HFF-Myc (cell line): ENCODE data around the gene ISCU.

Experiments used
- DNase-seq: peaks from one replicate; pipeline ENCODE4 v3.0.0-alpha.2; 2011; ENCODE audit warnings: low read depth; ENCODE audit errors: extremely low read depth
- H3K4me3 ChIP-seq: replicated peaks from 2 replicates; pipeline ENCODE4 v1.5.1; 2011; ENCODE audit warnings: low read depth, mild to moderate bottlenecking, control low read depth, low read length
- TF ChIP-seq, protein P1 (sequence below): IDR thresholded peaks from 2 replicates; pipeline ENCODE4 v1.5.1; 2012; ENCODE audit warnings: mild to moderate bottlenecking, low read depth, low read length, control low read depth; ENCODE audit errors: missing control alignments

Gene ISCU

DNA sequence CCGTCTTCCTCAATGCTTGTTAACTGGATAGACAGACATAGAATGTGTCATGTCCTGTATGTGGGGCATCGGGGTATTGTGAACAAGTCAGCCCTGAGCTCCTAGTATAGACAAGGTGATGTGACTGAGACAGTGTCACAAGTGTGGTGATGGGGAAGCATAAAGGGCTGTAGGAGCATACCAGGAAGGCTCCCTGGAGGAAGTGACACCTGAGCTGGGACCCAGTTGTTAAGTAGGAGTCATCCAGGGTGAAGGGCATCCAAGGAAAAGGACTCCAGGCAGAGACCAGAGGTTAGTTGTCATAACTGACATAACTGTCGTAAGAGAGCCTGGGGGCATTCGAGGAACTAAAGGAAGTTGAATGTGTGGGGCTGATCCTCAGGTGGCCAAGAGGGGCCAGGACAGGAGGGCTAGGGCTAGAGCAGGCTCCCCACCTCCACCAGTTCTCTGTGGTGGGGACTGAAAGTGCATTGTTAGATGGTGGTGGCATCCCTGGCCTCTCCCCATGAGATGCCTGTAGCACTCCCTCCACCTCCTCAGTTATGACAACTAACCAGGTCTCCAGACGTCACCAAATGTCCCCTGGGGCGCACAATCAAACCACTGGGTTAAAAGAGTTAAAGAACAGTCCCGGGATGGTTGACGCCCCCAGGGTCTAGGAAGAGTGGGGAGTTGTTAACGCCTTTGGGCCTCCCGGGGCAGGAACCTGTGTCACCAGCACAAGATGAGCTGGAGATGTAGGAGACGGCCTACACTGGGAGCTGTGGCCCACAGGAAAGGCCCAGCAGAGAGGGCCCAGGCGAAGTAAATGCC lies 44.9 kb upstream of the ISCU start:
- no peak for DNase-seq
- no peak overlapping the region for H3K4me3 ChIP-seq
- TF ChIP-seq, protein P1, sequence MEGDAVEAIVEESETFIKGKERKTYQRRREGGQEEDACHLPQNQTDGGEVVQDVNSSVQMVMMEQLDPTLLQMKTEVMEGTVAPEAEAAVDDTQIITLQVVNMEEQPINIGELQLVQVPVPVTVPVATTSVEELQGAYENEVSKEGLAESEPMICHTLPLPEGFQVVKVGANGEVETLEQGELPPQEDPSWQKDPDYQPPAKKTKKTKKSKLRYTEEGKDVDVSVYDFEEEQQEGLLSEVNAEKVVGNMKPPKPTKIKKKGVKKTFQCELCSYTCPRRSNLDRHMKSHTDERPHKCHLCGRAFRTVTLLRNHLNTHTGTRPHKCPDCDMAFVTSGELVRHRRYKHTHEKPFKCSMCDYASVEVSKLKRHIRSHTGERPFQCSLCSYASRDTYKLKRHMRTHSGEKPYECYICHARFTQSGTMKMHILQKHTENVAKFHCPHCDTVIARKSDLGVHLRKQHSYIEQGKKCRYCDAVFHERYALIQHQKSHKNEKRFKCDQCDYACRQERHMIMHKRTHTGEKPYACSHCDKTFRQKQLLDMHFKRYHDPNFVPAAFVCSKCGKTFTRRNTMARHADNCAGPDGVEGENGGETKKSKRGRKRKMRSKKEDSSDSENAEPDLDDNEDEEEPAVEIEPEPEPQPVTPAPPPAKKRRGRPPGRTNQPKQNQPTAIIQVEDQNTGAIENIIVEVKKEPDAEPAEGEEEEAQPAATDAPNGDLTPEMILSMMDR = no peak

DNA sequence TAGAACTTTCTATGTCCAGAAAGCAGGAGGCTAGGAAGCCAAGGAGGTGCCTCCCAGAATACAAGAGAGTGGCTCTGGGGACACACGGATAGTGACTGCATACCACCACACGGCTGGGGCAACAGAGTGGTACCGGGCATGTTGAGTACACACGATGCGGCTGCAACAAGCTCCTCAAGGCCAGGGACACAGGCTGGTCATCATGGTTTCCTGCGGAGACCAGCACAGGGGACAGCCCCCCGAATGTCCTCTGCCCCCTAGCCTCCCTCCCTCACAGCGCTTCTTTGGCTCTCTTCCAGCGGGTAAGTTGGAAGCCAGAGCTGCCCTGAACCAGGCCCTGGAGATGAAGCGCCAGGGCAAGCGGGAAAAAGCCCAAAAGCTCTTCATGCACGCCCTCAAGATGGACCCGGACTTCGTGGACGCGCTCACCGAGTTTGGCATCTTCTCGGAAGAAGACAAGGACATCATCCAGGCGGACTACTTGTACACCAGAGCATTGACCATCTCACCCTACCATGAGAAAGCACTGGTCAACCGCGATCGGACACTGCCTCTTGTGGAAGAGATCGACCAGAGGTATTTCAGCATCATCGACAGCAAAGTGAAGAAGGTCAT lies 44.2 kb upstream of the ISCU start:
- H3K4me3 ChIP-seq = no peak overlapping the region
- TF ChIP-seq, protein P1 = no peak

DNA sequence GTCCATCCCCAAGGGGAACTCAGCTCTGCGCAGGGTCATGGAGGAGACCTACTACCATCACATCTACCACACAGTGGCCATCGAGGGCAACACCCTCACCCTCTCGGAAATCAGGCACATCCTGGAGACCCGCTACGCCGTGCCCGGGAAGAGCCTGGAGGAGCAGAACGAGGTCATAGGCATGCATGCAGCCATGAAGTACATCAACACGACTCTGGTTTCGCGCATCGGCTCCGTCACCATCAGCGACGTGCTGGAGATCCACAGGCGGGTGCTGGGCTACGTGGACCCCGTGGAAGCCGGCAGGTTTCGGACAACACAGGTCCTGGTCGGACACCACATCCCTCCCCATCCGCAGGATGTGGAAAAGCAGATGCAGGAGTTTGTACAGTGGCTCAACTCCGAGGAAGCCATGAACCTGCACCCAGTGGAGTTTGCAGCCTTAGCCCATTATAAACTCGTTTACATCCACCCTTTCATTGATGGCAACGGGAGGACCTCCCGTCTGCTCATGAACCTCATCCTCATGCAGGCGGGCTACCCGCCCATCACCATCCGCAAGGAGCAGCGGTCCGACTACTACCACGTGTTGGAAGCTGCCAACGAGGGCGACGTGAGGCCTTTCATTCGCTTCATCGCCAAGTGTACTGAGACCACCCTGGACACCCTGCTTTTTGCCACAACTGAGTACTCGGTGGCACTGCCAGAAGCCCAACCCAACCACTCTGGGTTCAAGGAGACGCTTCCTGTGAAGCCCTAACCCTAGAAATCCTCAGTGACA lies 43.5 kb upstream of the ISCU start:
- no peak overlapping the region for H3K4me3 ChIP-seq
- TF ChIP-seq, protein P1 = no peak
- DNase-seq = no peak

More for the DNA sequence above, 44.2 kb upstream of the ISCU start:
- no peak for DNase-seq

DNA sequence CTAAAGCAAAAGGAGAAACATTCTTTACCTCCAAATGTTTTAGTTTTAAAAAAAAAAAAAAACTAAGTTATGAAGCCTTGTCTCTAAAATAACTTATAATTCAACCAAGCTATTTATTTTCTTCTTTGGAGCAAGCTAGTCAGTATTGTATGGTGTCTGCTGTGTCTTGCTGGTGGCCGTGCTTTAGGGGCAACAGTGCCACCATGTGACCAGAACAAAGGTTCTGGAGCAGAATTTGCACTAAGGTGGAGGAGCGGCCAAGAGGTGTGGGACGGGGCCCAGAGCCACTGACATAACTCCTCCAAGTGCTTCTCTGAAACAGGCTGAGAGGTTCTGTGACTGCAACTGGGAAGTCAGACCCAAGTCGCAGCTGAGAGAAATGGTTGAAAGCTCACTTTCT lies 42.8 kb upstream of the ISCU start:
- H3K4me3 ChIP-seq = no peak overlapping the region
- no peak for DNase-seq
- TF ChIP-seq, protein P1 = no peak

DNA sequence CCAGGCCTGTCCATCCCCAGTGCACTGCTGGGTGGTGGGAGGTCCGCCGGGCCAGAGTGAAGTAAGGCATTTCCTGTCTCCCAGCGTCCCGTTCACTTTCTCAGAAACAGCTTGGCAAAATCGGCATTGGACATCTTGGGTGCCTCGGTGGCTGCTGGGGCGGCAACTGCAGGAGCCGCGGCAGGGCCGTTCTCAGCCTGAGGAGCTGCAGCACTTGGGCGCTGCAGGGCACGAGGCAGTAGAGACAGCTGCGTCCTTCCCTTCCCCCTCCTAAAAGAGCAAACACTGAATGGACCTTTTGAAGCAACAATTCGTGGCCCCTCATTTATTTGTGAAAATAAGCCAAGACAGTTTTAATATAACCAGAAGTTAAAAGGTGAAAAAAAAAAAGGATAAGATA lies 39.0 kb upstream of the ISCU start:
- DNase-seq = no peak
- TF ChIP-seq, protein P1 = no peak
- H3K4me3 ChIP-seq = no peak overlapping the region

DNA sequence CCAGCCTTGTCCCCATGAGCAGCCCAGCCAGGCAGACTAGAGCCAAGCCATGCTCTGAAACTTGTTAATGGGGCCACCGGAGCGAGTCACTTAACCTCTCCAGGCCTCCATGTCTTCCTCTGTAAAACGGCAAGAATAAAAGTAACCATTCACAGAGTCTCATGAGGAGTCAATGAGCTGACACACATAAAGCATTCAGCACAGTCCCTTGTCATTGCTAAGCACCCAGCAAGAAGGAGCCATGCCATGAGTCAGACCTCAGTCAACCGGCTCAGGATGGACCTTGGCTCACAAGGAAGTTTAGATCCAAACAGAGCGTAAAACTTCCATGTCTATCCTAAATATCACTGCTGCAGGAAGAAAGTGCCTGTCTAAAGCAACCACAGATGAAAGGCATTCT lies 36.7 kb upstream of the ISCU start:
- DNase-seq = no peak
- TF ChIP-seq, protein P1 = no peak
- H3K4me3 ChIP-seq = no peak overlapping the region
